ENCODE measurements around the gene IMPG2. TPM values are rescaled to one million over a fixed set of nuclear protein-coding genes. Genes with fewer than 3 reads are reported as not detected.

Gene IMPG2
- total and polyA plus RNA-seq, 7 donors = 0.07 to 1.4 (median 0.66) TPM; not detected in 2

DNA sequence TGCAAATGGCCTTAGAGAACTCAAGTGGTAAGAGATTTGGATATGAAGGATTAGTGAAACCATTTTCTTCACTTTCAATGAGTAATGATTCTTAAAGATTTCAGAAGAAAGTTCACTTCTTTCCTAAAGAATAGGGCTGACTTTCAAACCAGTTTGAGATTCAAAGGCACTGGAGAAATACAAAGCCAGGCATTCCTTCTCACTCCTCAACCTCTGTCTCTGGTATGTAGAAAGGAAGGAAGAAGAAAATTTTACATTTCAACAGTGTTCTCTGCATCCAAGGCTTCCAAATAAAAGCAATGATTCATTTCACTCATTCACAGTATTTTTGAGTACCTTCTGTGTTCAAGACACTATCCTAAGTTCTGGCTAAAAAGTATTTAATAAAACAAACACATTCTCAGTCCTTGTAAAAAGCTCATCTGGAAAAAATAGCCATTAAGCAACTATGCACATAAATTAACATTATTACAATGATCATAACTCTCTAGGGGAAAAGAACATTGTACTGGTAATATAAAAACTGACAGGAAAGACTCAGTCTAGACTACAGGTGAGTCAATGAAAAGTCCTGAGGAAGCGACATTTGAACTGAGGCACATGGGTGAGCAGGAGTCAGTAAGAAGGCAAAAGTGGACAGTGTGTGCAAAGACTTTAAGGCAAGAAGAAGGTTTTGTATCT lies 79.5 kb downstream of the IMPG2 start:
- Histone ChIP-seq H3K27ac (no peak overlapping the region), H3K36me3 (no peaks in the 10 kb centered on the region), H3K4me3 (no peak overlapping the region), H3K27me3 (no peaks in the 10 kb centered on the region), H3K4me1 (peaks cover 0 to 4% (median 0%) of the 10 kb centered on the region in 4 donors), H3K9me3 (no peaks in the 10 kb centered on the region)
- TF ChIP-seq POLR2A (IDR thresholded peaks at IDR 0.05) = no peak
- TF ChIP-seq CTCF (IDR thresholded peaks at IDR 0.05) = no peak
- TF ChIP-seq POLR2AphosphoS5 (IDR thresholded peaks at IDR 0.05) = no peak
- TF ChIP-seq EP300 (IDR thresholded peaks at IDR 0.05) = no peak
- DNase-seq = no peak
- WGBS, 2 donors = 97% methylated on average over 1 of the region's 1 CpG
- intact Hi-C loops (cut with DNase I) = no loop called here

DNA sequence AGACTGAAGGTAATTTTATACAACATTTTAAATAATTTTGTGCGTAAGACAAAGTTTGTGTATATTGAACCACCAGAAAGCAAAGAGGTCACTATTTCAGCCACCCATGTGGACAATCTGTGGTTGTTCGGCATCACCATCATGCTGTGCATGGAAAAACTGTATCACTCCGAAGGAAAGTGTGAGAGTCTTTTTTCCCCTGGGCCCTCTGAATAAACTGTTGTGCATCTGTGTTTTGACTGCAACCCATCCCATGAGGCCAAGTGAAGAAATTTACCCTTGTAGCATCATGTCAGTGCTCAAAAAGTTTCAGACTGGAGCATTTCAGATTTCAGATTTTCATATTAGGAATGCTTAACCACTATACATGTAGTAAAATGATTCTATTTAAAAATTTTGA lies 85.3 kb downstream of the IMPG2 start:
- 96 to 97% methylated on average over 3 of the region's 3 CpGs for WGBS, 2 donors
- no peak overlapping the region for H3K4me3 ChIP-seq
- intact Hi-C loops (cut with DNase I) = no loop called here
- peaks cover 0 to 16% (median 16%) of the 10 kb centered on the region in 4 donors for H3K4me1 ChIP-seq
- no peak for DNase-seq
- no peaks in the 10 kb centered on the region for H3K36me3 ChIP-seq
- no peaks in the 10 kb centered on the region for H3K9me3 ChIP-seq
- TF ChIP-seq POLR2A (IDR thresholded peaks at IDR 0.05) (no peak), EP300 (IDR thresholded peaks at IDR 0.05) (no peak), CTCF (IDR thresholded peaks at IDR 0.05) (no peak), POLR2AphosphoS5 (IDR thresholded peaks at IDR 0.05) (no peak)
- no peak overlapping the region for H3K27ac ChIP-seq
- H3K27me3 ChIP-seq = no peaks in the 10 kb centered on the region

- no peak for DNase-seq
- intact Hi-C loops (cut with DNase I) = loop anchor here (5.0 kb wide), 1 partner anchor 77 kb away; no protein-coding TSS in a partner anchor
Observed at GRCh38 chr3:101230618-101231017, 89.8 kb downstream of the IMPG2 start.

GRCh38 chr3:101229681-101230080 lies 90.7 kb downstream of the IMPG2 start:
- Histone ChIP-seq H3K27ac (no peak overlapping the region), H3K4me1 (peaks cover 0 to 22% (median 20%) of the 10 kb centered on the region in 4 donors), H3K4me3 (no peak overlapping the region), H3K27me3 (no peaks in the 10 kb centered on the region), H3K9me3 (no peaks in the 10 kb centered on the region), H3K36me3 (no peaks in the 10 kb centered on the region)
- TF ChIP-seq CTCF (IDR thresholded peaks at IDR 0.05) = no peak
- no peak for TF ChIP-seq POLR2A (IDR thresholded peaks at IDR 0.05)
- TF ChIP-seq EP300 (IDR thresholded peaks at IDR 0.05) = no peak
- TF ChIP-seq POLR2AphosphoS5 (IDR thresholded peaks at IDR 0.05) = no peak
- 44 to 87% methylated on average over 4 of the region's 4 CpGs for WGBS, 2 donors
- intact Hi-C loops (cut with DNase I) = loop anchor here (5.0 kb wide), 1 partner anchor 78 kb away; no protein-coding TSS in a partner anchor
- DNase-seq = no peak

More at GRCh38 chr3:101230618-101231017, 89.8 kb downstream of the IMPG2 start:
- Histone ChIP-seq H3K4me3 (no peak overlapping the region), H3K27me3 (no peaks in the 10 kb centered on the region), H3K27ac (peak overlapping the region in 3 of 4 donors; percentile 16 to 47 (median 42)), H3K4me1 (peaks cover 0 to 22% (median 20%) of the 10 kb centered on the region in 4 donors), H3K9me3 (no peaks in the 10 kb centered on the region), H3K36me3 (no peaks in the 10 kb centered on the region)
- TF ChIP-seq EP300 (IDR thresholded peaks at IDR 0.05) = peak in 3 of 4 donors; percentile 55 to 77 (median 56)
- no peak for TF ChIP-seq POLR2A (IDR thresholded peaks at IDR 0.05)
- peak; percentile 59 to 92 (median 86) for TF ChIP-seq POLR2AphosphoS5 (IDR thresholded peaks at IDR 0.05)

DNA sequence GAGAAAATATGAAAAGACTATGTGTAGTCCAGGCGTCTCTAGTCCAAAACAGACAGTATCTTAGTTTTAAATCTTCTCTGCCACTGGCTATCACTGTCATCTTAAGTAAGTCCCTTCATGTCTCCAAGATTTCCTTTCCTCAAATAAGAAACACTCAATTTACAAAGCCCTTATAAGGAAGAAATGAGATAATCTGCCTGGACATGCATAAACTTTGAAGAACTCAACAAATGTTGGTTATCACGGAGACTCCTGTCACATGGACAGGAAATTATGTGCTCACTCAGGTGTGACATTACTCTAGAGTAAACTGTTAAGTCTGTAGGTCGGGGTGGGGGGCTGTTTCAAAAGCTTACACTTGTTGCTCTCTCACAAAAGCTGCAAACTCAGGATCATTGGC lies 91.9 kb downstream of the IMPG2 start:
- no peaks in the 10 kb centered on the region for H3K9me3 ChIP-seq
- H3K4me3 ChIP-seq = no peak overlapping the region
- H3K27ac ChIP-seq = no peak overlapping the region
- no peaks in the 10 kb centered on the region for H3K36me3 ChIP-seq
- TF ChIP-seq EP300 (IDR thresholded peaks at IDR 0.05) (no peak), CTCF (IDR thresholded peaks at IDR 0.05) (no peak), POLR2AphosphoS5 (IDR thresholded peaks at IDR 0.05) (no peak), POLR2A (IDR thresholded peaks at IDR 0.05) (no peak)
- DNase-seq = no peak
- H3K27me3 ChIP-seq = no peaks in the 10 kb centered on the region
- 70 to 73% methylated on average over 3 of the region's 3 CpGs for WGBS, 2 donors
- peaks cover 0 to 22% (median 20%) of the 10 kb centered on the region in 4 donors for H3K4me1 ChIP-seq
- intact Hi-C loops (cut with DNase I) = no loop called here

Measured in sigmoid colon (tissue), 7 donors.